NCI-H748 (cell line): Measurements from ENCODE around the gene PTPRM.

ENCODE experiments used
- DNase-seq: peaks from one replicate; lab custom pipeline; 2025; ENCODE audit not compliant: unreplicated experiment; lab: John Stamatoyannopoulos, UW

PTPRM gene

DNA sequence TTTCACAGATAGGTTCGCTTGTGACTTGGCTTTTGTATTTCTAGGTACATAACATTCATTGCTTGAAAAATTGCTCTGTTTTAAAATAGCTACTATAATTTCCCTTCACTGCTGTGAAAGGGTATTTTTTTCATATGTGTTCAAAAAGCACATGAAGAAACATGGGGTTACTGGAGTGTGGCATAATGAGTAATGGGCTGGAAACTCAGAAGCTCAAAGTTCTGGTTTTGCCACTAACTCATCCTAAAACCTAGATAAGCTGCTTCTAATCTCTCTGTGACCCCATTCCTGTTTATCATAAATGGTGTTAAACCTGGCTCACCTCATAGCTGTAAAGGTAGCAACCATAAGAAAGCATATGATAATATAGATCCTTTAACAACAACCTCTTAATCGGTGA is 319.3 kb downstream of the PTPRM start:
- DNase-seq: no peak

DNA sequence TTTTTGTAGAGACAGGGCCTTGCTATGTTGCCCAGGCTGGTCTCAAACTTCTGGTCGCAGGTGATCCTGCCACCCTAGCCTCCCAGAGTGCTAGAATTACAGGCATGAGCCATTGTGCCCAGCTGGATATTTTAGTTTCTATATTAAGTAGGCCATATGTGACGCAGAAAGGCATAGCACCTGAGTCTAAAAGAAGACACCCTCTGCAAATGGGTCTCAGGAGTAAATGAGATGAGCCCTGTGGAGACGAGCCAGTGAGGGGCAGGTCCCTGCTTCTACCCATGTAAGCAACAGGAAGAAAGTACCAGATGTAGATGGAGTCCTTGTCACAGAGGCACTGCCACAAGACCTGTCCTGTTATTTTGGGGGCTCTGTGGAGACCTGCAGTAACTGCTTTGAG is 322.4 kb downstream of the PTPRM start:
- no peak for DNase-seq

GRCh38 chr18:7890075-7890474 is 323.0 kb downstream of the PTPRM start:
- no peak for DNase-seq

GRCh38 chr18:7892556-7892955 is 325.4 kb downstream of the PTPRM start:
- DNase-seq: no peak

DNA sequence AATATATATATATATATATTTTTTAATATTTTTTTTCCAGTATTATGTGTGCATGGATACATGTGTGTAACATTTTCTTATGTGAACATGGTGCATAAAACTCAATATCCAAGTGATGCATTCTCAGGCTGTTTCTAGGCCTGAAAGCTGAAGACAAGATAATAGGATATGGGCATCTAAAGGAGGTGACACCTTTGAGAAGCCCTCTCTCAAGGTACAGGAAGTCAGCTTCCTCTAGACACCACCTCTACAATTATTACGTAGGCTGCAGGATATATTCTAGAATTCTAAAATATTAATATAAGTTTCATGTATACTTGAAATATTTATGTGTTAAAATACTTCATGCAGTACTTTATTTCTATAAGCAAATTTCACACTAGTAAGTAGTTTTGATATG is 327.5 kb downstream of the PTPRM start:
- no peak for DNase-seq

- no peak for DNase-seq
These were observed 328.2 kb downstream of the PTPRM start for GRCh38 chr18:7895346-7895745.

GRCh38 chr18:7896161-7896560 is 329.0 kb downstream of the PTPRM start:
- no peak for DNase-seq

GRCh38 chr18:7896805-7897518 is 329.8 kb downstream of the PTPRM start:
- no peak for DNase-seq

DNA sequence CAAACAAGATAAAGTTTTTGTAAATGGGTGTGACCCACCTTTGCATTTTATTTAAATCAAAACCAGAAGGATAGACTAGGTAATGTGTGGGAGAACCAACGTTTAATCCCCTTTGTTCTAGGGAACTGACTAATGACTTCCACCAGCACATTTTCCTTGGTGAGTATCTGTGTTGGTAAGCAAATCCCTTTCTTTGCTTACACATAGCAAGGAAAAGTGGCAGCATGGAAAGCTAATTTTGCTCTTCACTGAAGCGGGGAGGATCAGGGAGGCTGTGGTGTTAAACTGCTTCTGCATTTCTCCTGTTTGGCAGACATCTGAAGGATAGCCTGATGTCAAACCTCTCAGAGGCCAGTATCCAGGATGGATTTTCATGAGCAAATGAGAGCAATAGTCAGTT is 331.1 kb downstream of the PTPRM start:
- no peak for DNase-seq

DNA sequence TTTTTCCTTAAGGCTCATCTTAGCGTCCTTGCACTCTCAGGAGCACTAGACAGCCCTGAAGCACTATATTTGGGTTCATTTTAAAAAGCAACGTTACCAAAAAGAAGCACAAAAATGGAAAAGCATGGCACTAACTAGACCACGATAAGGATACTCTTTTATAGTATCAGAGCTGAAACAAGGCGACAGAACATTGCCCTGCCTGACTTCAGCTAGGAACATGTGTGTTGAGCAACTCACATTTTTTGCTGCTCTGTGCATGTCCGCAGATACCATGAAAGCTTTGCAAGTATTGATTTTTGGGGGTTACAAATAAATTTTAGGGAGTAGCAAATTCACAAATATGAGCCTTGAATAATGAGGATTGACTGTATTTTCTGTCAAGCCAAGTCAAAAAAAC is 332.0 kb downstream of the PTPRM start:
- DNase-seq: no peak

DNA sequence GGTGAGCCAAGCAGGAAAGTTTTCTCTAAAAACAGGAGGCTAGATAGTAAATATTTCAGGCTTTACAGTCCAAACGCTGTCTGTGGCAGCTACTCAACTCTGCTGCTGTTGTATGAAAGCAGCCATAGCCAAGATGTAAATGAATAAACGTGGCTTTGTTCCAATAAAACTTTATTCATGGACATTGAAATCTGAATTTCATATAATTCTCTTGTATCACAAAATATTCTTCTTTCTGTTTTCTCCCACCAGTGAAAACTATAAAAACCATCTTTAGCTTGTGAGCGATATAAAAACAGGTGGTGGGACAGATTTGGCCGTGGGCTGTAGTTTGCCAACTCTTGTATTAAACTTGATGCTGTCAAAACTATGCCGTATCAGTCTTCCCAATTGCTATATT is 333.0 kb downstream of the PTPRM start:
- no peak for DNase-seq

- DNase-seq: no peak
These were observed 334.5 kb downstream of the PTPRM start for GRCh38 chr18:7901657-7902056.

GRCh38 chr18:7902399-7902839 is 335.3 kb downstream of the PTPRM start:
- no peak for DNase-seq

- DNase-seq: no peak
These were observed 337.4 kb downstream of the PTPRM start for GRCh38 chr18:7904529-7904928.

GRCh38 chr18:7908681-7909299 is 341.7 kb downstream of the PTPRM start:
- DNase-seq: peak; percentile 98

- no peak for DNase-seq
These were observed 347.9 kb downstream of the PTPRM start for GRCh38 chr18:7914834-7915670.

DNA sequence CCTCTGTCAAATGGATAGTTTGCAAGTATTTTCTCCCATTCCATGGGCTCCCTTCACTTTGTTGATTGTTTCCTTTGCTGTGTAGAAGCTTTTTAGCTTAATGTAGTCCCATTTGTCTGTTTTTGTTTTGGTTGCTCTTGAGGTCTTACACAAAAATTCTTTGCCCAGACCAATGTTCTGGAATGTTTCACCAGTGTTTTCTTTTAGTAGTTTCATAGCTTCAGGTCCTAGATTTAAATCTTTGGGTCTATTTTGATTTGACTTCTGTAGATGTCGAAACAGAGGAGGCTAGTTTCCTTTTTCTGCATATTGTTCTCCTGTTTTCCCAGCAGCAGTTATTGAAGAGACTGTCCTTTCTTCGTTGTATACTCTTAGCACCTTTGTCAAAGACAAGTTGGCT is 351.6 kb downstream of the PTPRM start:
- DNase-seq: no peak

DNA sequence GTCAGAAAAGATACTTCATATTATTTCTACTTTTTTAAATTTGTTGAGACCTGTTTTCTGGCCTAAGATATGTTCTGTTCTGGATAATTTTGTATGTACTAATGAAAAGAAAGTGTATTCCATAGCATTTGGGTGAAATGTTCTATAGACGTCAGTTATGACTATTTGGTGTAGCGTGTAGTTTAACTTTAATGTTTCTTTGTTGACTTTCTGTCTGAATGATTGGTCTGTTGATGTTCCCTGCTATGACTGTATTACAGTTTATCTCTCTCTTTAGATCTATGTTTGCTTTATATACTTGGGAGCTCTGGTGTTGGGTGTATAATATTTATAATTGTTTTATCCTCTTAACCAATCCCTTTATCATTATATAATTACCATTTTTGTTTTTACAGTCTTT is 352.4 kb downstream of the PTPRM start:
- no peak for DNase-seq

GRCh38 chr18:7921938-7922587 is 354.9 kb downstream of the PTPRM start:
- DNase-seq: no peak

DNA sequence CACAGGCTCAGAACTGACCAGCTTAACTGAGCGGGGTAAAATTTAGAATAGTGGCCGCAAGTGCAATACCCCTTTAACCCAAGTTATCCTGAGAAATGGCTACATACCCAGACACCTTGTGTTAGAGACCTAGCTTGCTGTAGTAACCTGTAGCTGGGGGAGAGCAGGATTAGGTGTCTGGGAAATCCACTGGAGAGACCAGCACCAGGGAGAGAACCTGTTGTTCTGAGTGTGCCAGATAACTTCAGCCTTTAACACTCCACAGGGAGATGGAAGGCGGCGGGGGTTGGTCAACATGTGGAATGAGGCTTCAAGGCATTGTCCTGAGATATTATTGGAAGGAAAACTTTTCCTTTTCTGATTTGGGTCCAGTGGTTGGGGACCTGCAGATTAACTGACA is 356.0 kb downstream of the PTPRM start:
- DNase-seq: no peak

- no peak for DNase-seq
These were observed 357.5 kb downstream of the PTPRM start for GRCh38 chr18:7924616-7925015.

GRCh38 chr18:7926526-7926925 is 359.4 kb downstream of the PTPRM start:
- DNase-seq: peak; percentile 95
